HepG2 (cell line): ENCODE results near the gene PA2G4. TPM values are rescaled to one million over a fixed set of nuclear protein-coding genes. Genes with fewer than 3 reads are reported as not detected.
A peak's percentile ranks its signal among the peaks of the same experiment; 100 is the strongest.

Experiments used
- ELF1 ChIP-seq: sonication (generic); formaldehyde crosslinking; IDR thresholded peaks from 2 replicates; pipeline ENCODE4 v1.4.0; 2020; ENCODE audit warnings: missing genetic modification reagents
- HDAC1 ChIP-seq: sonication (generic); formaldehyde crosslinking; IDR thresholded peaks from 2 replicates; pipeline ENCODE4 v1.5.1; 2020; ENCODE audit warnings: mild to moderate bottlenecking, missing genetic modification reagents
- HMGA1 ChIP-seq: sonication (generic); formaldehyde crosslinking; conservative IDR thresholded peaks from 2 replicates; pipeline ENCODE4 v1.4.0; 2020; ENCODE audit warnings: missing genetic modification reagents
- HNRNPUL1 ChIP-seq: fragments of 200-400 bp; formaldehyde crosslinking; IDR thresholded peaks from 2 replicates; pipeline ENCODE4 v1.6.1; 2017; ENCODE audit warnings: low read depth, mild to moderate bottlenecking, low read length, moderate library complexity
- MEIS1 ChIP-seq: sonication (generic); formaldehyde crosslinking; IDR thresholded peaks from 2 replicates; pipeline ENCODE4 v1.9.0; 2021; ENCODE audit warnings: mild to moderate bottlenecking, missing genetic modification reagents, moderate library complexity, borderline replicate concordance
- PHB2 ChIP-seq: fragments of 450-650 bp; IDR thresholded peaks from 2 replicates; pipeline ENCODE4 v1.6.1; 2018; ENCODE audit not compliant: partially characterized antibody
- PHF8 ChIP-seq: sonication (generic); formaldehyde crosslinking; IDR thresholded peaks from 2 replicates; pipeline ENCODE4 v1.5.0; 2020; ENCODE audit warnings: missing genetic modification reagents
- POLR2AphosphoS2 ChIP-seq: IDR thresholded peaks from 2 replicates; pipeline ENCODE4 v1.6.1; 2011; ENCODE audit warnings: low read depth, low read length, improper control_type of control experiment
- POLR2AphosphoS5 ChIP-seq: IDR thresholded peaks from 2 replicates; pipeline ENCODE4 v1.6.1; 2012; ENCODE audit warnings: low read depth, low read length
- REST ChIP-seq, 2 experiments: IDR thresholded peaks; 2 replicates each; pipeline ENCODE4 v1.6.1; 2011 to 2012; ENCODE audit warnings: low read length in 2 of 2, borderline replicate concordance in 1 of 2, low read depth in 1 of 2, mild to moderate bottlenecking in 1 of 2, moderate library complexity in 1 of 2
- SNRNP70 ChIP-seq: fragments of 200-400 bp; formaldehyde crosslinking; IDR thresholded peaks from 2 replicates; pipeline ENCODE4 v1.6.1; 2017; ENCODE audit warnings: mild to moderate bottlenecking, low read depth, low read length, moderate library complexity
- U2AF2 ChIP-seq: fragments of 200-400 bp; formaldehyde crosslinking; IDR thresholded peaks from 2 replicates; pipeline ENCODE4 v1.6.1; 2017; ENCODE audit warnings: low read depth, mild to moderate bottlenecking, low read length
- ZBTB1 ChIP-seq: sonication (generic); formaldehyde crosslinking; IDR thresholded peaks from 2 replicates; pipeline ENCODE4 v1.4.0; 2020; ENCODE audit warnings: missing genetic modification reagents, borderline replicate concordance
- ZFY ChIP-seq: sonication (generic); formaldehyde crosslinking; IDR thresholded peaks from 2 replicates; pipeline ENCODE4 v1.4.0; 2020; ENCODE audit warnings: missing genetic modification reagents
- ZNF503 ChIP-seq: sonication (generic); formaldehyde crosslinking; IDR thresholded peaks from 2 replicates; pipeline ENCODE4 v1.4.0; 2020; ENCODE audit warnings: missing genetic modification reagents
- ZNF512B ChIP-seq: sonication (generic); formaldehyde crosslinking; IDR thresholded peaks from 2 replicates; pipeline ENCODE4 v1.5.1; 2020; ENCODE audit warnings: missing genetic modification reagents, mild to moderate bottlenecking, borderline replicate concordance
- ZNF660 ChIP-seq: sonication (generic); formaldehyde crosslinking; IDR thresholded peaks from 2 replicates; pipeline ENCODE4 v1.5.1; 2020; ENCODE audit warnings: mild to moderate bottlenecking, low read depth, missing genetic modification reagents, borderline replicate concordance
- ZNF674 ChIP-seq: sonication (generic); formaldehyde crosslinking; IDR thresholded peaks from 2 replicates; pipeline ENCODE4 v1.5.0; 2020; ENCODE audit warnings: low read depth, mild to moderate bottlenecking, missing genetic modification reagents
- ZNF841 ChIP-seq: sonication (generic); formaldehyde crosslinking; IDR thresholded peaks from 2 replicates; pipeline ENCODE4 v1.8.1; 2023; ENCODE audit warnings: missing genetic modification reagents, borderline replicate concordance
- polyA plus RNA-seq, 8 experiments: library from polyadenylated mRNA; depleted of rRNA in 3 of 8; stranded (reverse) in 7 of 8; unstranded in 1 of 8; fragments of >200 nt; fragmentation: Illumina TruSeq in 4 of 8; extraction: Trizol in 4 of 8; gene quantifications; 2 replicates each; pipeline versions ENCODE4 v1.2.1 to v1.2.3, GENCODE V29; 2011 to 2016; ENCODE audit warnings: low read depth in 4 of 8, missing spikeins in 1 of 8, mixed read lengths in 1 of 8; ENCODE audit not compliant: insufficient read depth in 1 of 8
- total RNA-seq, 5 experiments: library from RNA; depleted of rRNA; stranded (reverse); fragments of >200 nt; fragmentation: Illumina TruSeq; extraction: Trizol; gene quantifications; 2 replicates each; pipeline ENCODE4 v1.2.3, GENCODE V29; 2016; ENCODE audit warnings: low read depth in 1 of 5

PA2G4 gene
- total and polyA plus RNA-seq, 2 of the 13 experiments (the other 11 are each of a cell fraction or from before 2014, with no cell fraction given) = 147 to 240 TPM

- TF ChIP-seq REST (IDR thresholded peaks at IDR 0.05; ENCODE audit: borderline replicate concordance in 1 of 2, low read depth in 1 of 2, low read length in 2 of 2) (peak in 1 of 2 experiments; percentile 74; a peak in 1 of 4 replicates), SNRNP70 (no peak), U2AF2 (no peak), ELF1 (CRISPR knock-in tag) (peak; percentile 89), HNRNPUL1 (no peak), ZNF674 (0 out of 2 replicates have a peak, but pooled peaks have one; percentile 37), ZFY (CRISPR knock-in tag) (peak; percentile 50), HDAC1 (CRISPR knock-in tag) (peak; percentile 92), ZNF660 (CRISPR knock-in tag) (no peak), ZNF503 (CRISPR knock-in tag) (peak; percentile 92), MEIS1 (CRISPR knock-in tag) (0 out of 2 replicates have a peak, but pooled peaks have one; percentile 93), POLR2AphosphoS2 (no peak), ZBTB1 (CRISPR knock-in tag) (no peak; the same call in 1 of the 2 replicates), PHB2 (no peak), POLR2AphosphoS5 (peak; percentile 72), HMGA1 (CRISPR knock-in tag) (no peak), ZNF841 (CRISPR knock-in tag) (no peak), PHF8 (CRISPR knock-in tag) (peak; percentile 55), ZNF512B (no peak; the same call in 1 of the 2 replicates)
Measured at GRCh38 chr12:56081393-56082347, 22.7 kb upstream of the PA2G4 start (continued).
